WTC11 (cell line): ENCODE results near the gene CYP39A1. TPM values are rescaled to one million over a fixed set of nuclear protein-coding genes. Genes with fewer than 3 reads are reported as not detected.

ENCODE experiments used
- ATAC-seq: fragments of 200-7000 bp; cut with Tn5 transposase; 2 replicates; pipeline ENCODE4 v1.10.0; 2021; ENCODE audit warnings: mild to moderate bottlenecking, moderate library complexity
- CTCF ChIA-PET: fragments of 300-600 bp; sonication (Branson Sonifier 250); formaldehyde crosslinking; loops from one replicate; lab custom pipeline; 2021; ENCODE audit warnings: antibody characterized with exemption; lab: Charles Lee
- POLR2A ChIA-PET: fragments of 350-600 bp; sonication (Branson Sonifier 250); formaldehyde crosslinking; loops from one replicate; lab custom pipeline; 2021; ENCODE audit warnings: antibody characterized with exemption; lab: Charles Lee
- DNase-seq: peaks from one replicate; pipeline ENCODE4 v3.0.0; 2021; ENCODE audit warnings: low spot score
- H3K27ac Mint-ChIP-seq: 2 replicates; pipeline ENCODE4 v1.8.0; 2021; ENCODE audit warnings: mixed read lengths
- H3K27me3 Mint-ChIP-seq: 2 replicates; pipeline ENCODE4 v1.8.0; 2021; ENCODE audit warnings: low read depth, mild to moderate bottlenecking, moderate library complexity, mixed read lengths
- H3K36me3 Mint-ChIP-seq: 2 replicates; pipeline ENCODE4 v1.8.0; 2021; ENCODE audit warnings: mixed read lengths
- H3K4me1 Mint-ChIP-seq: 2 replicates; pipeline ENCODE4 v1.8.0; 2022; ENCODE audit warnings: mixed read lengths
- H3K4me3 Mint-ChIP-seq: 2 replicates; pipeline ENCODE4 v1.8.0; 2021; ENCODE audit warnings: mild to moderate bottlenecking, moderate library complexity, mixed read lengths
- H3K9me3 Mint-ChIP-seq: 2 replicates; pipeline ENCODE4 v1.8.0; 2021; ENCODE audit warnings: mixed read lengths
- CREM ChIP-seq: sonication (generic); formaldehyde crosslinking; IDR thresholded peaks from 2 replicates; pipeline ENCODE4 v1.8.1; 2022; ENCODE audit warnings: mild to moderate bottlenecking, missing genetic modification reagents, moderate library complexity
- GTF2I ChIP-seq: fragments of 250-450 bp; sonication (Bioruptor Pico); conservative IDR thresholded peaks from 2 replicates; pipeline ENCODE4 v1.4.0; 2021; ENCODE audit warnings: mild to moderate bottlenecking
- MXD4 ChIP-seq: fragments of 250-450 bp; sonication (Bioruptor Pico); IDR thresholded peaks from 2 replicates; pipeline ENCODE4 v1.8.0; 2021; ENCODE audit warnings: mild to moderate bottlenecking, moderate library complexity, borderline replicate concordance
- MYBL2 ChIP-seq: sonication (generic); formaldehyde crosslinking; IDR thresholded peaks from 2 replicates; pipeline ENCODE4 v1.8.1; 2023; ENCODE audit warnings: mild to moderate bottlenecking, moderate library complexity, missing genetic modification reagents
- SOX15 ChIP-seq: fragments of 250-450 bp; sonication (Bioruptor Pico); IDR thresholded peaks from 2 replicates; pipeline ENCODE4 v1.9.0; 2021; ENCODE audit warnings: mild to moderate bottlenecking
- ZNF121 ChIP-seq: sonication (generic); formaldehyde crosslinking; IDR thresholded peaks from 2 replicates; pipeline ENCODE4 v1.8.0; 2023; ENCODE audit warnings: missing genetic modification reagents
- ZNF423 ChIP-seq: fragments of 250-450 bp; sonication (Bioruptor Pico); IDR thresholded peaks from 2 replicates; pipeline ENCODE4 v2.1.2; 2022; ENCODE audit warnings: mild to moderate bottlenecking, moderate library complexity
- total RNA-seq: library from RNA; stranded (reverse); gene quantifications from 3 replicates; pipeline ENCODE4 v1.2.3, GENCODE V29; 2021
- TF ChIP-seq, protein P1 (sequence below): fragments of 250-450 bp; sonication (Bioruptor Pico); IDR thresholded peaks from 2 replicates; pipeline ENCODE4 v1.9.0; 2021; ENCODE audit warnings: mild to moderate bottlenecking, borderline replicate concordance
- TF ChIP-seq, protein P2 (sequence below): sonication (generic); formaldehyde crosslinking; IDR thresholded peaks from 2 replicates; pipeline ENCODE4 v1.8.0; 2023; ENCODE audit warnings: mild to moderate bottlenecking, missing genetic modification reagents
- TF ChIP-seq, protein P3 (sequence below): sonication (generic); formaldehyde crosslinking; IDR thresholded peaks from 2 replicates; pipeline ENCODE4 v1.8.0; 2022; ENCODE audit warnings: mild to moderate bottlenecking, missing genetic modification reagents
- TF ChIP-seq, protein P4 (sequence below): fragments of 250-450 bp; sonication (Bioruptor Pico); IDR thresholded peaks from 2 replicates; pipeline ENCODE4 v1.9.0; 2021; ENCODE audit warnings: mild to moderate bottlenecking
- TF ChIP-seq, protein P5 (sequence below): sonication (generic); formaldehyde crosslinking; IDR thresholded peaks from 2 replicates; pipeline ENCODE4 v1.8.1; 2023; ENCODE audit warnings: mild to moderate bottlenecking, missing genetic modification reagents

The CYP39A1 gene
- total RNA-seq, 1 experiment from 2014 or later = 1.6 TPM

DNA sequence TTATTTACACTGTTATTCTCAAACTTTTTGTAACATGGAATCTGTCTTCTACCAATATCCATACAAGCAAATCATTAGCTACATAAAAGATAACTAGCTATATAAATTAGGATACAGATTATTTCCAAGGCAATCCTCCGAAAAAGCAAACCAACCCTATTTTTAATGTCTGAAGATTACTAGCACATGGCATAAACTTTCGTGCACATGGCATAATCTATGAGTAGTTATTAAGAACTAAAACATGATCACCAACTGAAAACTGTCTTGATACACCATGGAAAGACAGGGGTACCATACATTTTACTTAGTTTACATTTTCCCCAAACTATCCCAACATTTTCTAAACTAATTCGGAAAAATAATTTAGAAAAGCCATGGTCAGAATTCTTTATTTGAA lies 54.4 kb downstream of the CYP39A1 start (continued):
- TF ChIP-seq, protein P1, sequence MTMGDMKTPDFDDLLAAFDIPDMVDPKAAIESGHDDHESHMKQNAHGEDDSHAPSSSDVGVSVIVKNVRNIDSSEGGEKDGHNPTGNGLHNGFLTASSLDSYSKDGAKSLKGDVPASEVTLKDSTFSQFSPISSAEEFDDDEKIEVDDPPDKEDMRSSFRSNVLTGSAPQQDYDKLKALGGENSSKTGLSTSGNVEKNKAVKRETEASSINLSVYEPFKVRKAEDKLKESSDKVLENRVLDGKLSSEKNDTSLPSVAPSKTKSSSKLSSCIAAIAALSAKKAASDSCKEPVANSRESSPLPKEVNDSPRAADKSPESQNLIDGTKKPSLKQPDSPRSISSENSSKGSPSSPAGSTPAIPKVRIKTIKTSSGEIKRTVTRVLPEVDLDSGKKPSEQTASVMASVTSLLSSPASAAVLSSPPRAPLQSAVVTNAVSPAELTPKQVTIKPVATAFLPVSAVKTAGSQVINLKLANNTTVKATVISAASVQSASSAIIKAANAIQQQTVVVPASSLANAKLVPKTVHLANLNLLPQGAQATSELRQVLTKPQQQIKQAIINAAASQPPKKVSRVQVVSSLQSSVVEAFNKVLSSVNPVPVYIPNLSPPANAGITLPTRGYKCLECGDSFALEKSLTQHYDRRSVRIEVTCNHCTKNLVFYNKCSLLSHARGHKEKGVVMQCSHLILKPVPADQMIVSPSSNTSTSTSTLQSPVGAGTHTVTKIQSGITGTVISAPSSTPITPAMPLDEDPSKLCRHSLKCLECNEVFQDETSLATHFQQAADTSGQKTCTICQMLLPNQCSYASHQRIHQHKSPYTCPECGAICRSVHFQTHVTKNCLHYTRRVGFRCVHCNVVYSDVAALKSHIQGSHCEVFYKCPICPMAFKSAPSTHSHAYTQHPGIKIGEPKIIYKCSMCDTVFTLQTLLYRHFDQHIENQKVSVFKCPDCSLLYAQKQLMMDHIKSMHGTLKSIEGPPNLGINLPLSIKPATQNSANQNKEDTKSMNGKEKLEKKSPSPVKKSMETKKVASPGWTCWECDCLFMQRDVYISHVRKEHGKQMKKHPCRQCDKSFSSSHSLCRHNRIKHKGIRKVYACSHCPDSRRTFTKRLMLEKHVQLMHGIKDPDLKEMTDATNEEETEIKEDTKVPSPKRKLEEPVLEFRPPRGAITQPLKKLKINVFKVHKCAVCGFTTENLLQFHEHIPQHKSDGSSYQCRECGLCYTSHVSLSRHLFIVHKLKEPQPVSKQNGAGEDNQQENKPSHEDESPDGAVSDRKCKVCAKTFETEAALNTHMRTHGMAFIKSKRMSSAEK (CRISPR knock-in tag) = no peak
- TF ChIP-seq MXD4 (CRISPR knock-in tag) (no peak), GTF2I (CRISPR knock-in tag) (no peak)
- TF ChIP-seq, protein P2, sequence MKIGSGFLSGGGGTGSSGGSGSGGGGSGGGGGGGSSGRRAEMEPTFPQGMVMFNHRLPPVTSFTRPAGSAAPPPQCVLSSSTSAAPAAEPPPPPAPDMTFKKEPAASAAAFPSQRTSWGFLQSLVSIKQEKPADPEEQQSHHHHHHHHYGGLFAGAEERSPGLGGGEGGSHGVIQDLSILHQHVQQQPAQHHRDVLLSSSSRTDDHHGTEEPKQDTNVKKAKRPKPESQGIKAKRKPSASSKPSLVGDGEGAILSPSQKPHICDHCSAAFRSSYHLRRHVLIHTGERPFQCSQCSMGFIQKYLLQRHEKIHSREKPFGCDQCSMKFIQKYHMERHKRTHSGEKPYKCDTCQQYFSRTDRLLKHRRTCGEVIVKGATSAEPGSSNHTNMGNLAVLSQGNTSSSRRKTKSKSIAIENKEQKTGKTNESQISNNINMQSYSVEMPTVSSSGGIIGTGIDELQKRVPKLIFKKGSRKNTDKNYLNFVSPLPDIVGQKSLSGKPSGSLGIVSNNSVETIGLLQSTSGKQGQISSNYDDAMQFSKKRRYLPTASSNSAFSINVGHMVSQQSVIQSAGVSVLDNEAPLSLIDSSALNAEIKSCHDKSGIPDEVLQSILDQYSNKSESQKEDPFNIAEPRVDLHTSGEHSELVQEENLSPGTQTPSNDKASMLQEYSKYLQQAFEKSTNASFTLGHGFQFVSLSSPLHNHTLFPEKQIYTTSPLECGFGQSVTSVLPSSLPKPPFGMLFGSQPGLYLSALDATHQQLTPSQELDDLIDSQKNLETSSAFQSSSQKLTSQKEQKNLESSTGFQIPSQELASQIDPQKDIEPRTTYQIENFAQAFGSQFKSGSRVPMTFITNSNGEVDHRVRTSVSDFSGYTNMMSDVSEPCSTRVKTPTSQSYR (CRISPR knock-in tag) = no peak
- TF ChIP-seq, all 79 proteins: peak for 0

DNA sequence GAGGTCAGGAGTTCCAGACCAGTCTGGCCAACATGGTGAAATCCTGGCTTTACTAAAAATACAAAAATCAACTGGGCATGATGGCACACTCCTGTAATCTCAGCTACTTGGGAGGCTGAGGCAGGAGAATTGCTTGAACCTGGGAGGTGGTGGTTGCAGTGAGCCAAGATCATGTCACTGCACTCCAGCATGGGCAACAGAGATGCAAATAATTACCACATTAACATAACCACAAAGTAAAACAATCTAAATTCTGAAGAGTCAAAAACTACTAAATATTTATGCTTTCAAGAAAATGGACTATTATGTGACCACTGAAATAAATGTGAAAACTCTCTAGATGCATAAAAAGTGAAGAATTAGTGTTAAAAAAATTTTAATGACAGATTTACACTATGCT lies 59.9 kb downstream of the CYP39A1 start:
- DNase-seq (no peak), ATAC-seq (no peak)
- TF ChIP-seq, protein P3, sequence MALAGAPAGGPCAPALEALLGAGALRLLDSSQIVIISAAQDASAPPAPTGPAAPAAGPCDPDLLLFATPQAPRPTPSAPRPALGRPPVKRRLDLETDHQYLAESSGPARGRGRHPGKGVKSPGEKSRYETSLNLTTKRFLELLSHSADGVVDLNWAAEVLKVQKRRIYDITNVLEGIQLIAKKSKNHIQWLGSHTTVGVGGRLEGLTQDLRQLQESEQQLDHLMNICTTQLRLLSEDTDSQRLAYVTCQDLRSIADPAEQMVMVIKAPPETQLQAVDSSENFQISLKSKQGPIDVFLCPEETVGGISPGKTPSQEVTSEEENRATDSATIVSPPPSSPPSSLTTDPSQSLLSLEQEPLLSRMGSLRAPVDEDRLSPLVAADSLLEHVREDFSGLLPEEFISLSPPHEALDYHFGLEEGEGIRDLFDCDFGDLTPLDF (CRISPR knock-in tag) = no peak
- TF ChIP-seq, protein P1 (CRISPR knock-in tag) = no peak
- TF ChIP-seq, protein P4, sequence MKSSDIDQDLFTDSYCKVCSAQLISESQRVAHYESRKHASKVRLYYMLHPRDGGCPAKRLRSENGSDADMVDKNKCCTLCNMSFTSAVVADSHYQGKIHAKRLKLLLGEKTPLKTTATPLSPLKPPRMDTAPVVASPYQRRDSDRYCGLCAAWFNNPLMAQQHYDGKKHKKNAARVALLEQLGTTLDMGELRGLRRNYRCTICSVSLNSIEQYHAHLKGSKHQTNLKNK (CRISPR knock-in tag) = no peak
- TF ChIP-seq SOX15 (CRISPR knock-in tag) (no peak), ZNF121 (CRISPR knock-in tag) (no peak), MYBL2 (no peak), GTF2I (CRISPR knock-in tag) (no peak), ZNF423 (CRISPR knock-in tag) (no peak), CREM (CRISPR knock-in tag) (no peak)
- TF ChIP-seq, protein P5, sequence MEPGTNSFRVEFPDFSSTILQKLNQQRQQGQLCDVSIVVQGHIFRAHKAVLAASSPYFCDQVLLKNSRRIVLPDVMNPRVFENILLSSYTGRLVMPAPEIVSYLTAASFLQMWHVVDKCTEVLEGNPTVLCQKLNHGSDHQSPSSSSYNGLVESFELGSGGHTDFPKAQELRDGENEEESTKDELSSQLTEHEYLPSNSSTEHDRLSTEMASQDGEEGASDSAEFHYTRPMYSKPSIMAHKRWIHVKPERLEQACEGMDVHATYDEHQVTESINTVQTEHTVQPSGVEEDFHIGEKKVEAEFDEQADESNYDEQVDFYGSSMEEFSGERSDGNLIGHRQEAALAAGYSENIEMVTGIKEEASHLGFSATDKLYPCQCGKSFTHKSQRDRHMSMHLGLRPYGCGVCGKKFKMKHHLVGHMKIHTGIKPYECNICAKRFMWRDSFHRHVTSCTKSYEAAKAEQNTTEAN (CRISPR knock-in tag) = no peak
- peaks cover 18% of the 10 kb centered on the region for H3K9me3 Mint-ChIP-seq
- H3K27ac Mint-ChIP-seq = no peak overlapping the region
- no peaks in the 10 kb centered on the region for H3K27me3 Mint-ChIP-seq
- no peak overlapping the region for H3K4me3 Mint-ChIP-seq
- no peaks in the 10 kb centered on the region for H3K36me3 Mint-ChIP-seq
- CTCF ChIA-PET = no interaction called here
- no peaks in the 10 kb centered on the region for H3K4me1 Mint-ChIP-seq
- POLR2A ChIA-PET = no interaction called here
